GM12878 (cell line): Measurements from ENCODE around the gene PRX. TPM values are rescaled to one million over a fixed set of nuclear protein-coding genes. Genes with fewer than 3 reads are reported as not detected.
A peak's percentile ranks its signal among the peaks of the same experiment; 100 is the strongest.

ENCODE experiments used
- ATAC-seq: fragments of 200-7000 bp; cut with Tn5 transposase; 3 replicates; pipeline ENCODE4 v1.9.1; 2020; ENCODE audit warnings: mild to moderate bottlenecking, moderate library complexity
- BruUV-seq: library from RNA; stranded (reverse); fragments of 400-500 nt; replicated peaks from 2 replicates; lab custom pipeline; 2021; lab: Mats Ljungman, UMichigan
- CTCF ChIA-PET: fragments of 300-600 bp; sonication (Branson Sonifier 250); formaldehyde crosslinking; extraction: SDS; loops from one replicate; lab custom pipeline; 2021; ENCODE audit warnings: inconsistent platforms; lab: Yijun Ruan, JAX
- POLR2A ChIA-PET: fragments of 350-600 bp; formaldehyde crosslinking; extraction: SDS; loops from one replicate; lab custom pipeline; 2021; ENCODE audit warnings: inconsistent platforms; lab: Charles Lee
- RAD21 ChIA-PET: fragments of 300-600 bp; sonication (Branson Sonifier 250); formaldehyde crosslinking; loops from one replicate; lab custom pipeline; 2023; ENCODE audit warnings: antibody characterized with exemption; ENCODE audit not compliant: unreplicated experiment; lab: Charles Lee
- SMC1A ChIA-PET: fragments of 300-600 bp; sonication (Branson Sonifier 250); formaldehyde crosslinking; loops from one replicate; lab custom pipeline; 2023; ENCODE audit not compliant: unreplicated experiment, uncharacterized antibody; lab: Charles Lee
- DNase-seq: peaks from one replicate; pipeline ENCODE4 v3.0.0-alpha.2; 2011; ENCODE audit warnings: low read depth, low spot score
- FAIRE-seq: peaks from 3 replicates; lab custom pipeline; 2011; peaks lifted over from hg19 to GRCh38; lab: Jason Lieb, UNC
- H2AFZ ChIP-seq: 2 replicates; pipeline ENCODE4 v1.6.0; 2011; ENCODE audit warnings: low read depth, low read length, control low read depth; ENCODE audit not compliant: control insufficient read depth
- H3K27ac ChIP-seq: 2 replicates; pipeline ENCODE4 v1.5.1; 2011; ENCODE audit warnings: control low read depth; ENCODE audit not compliant: control insufficient read depth, insufficient read depth
- H3K27me3 ChIP-seq, 2 experiments: replicated peaks in 1 of 2; 2 replicates each; pipeline versions ENCODE4 v1.6.0 to v1.6.1; 2011; ENCODE audit warnings: low read length in 1 of 2; ENCODE audit not compliant: control insufficient read depth in 2 of 2, insufficient read depth in 2 of 2
- H3K36me3 ChIP-seq, 2 experiments: 2 replicates each; pipeline ENCODE4 v1.5.1; 2011; ENCODE audit warnings: low read length in 1 of 2; ENCODE audit not compliant: control insufficient read depth in 2 of 2, insufficient read depth in 2 of 2
- H3K4me1 ChIP-seq: 2 replicates; pipeline ENCODE4 v1.6.1; 2011; ENCODE audit warnings: mild to moderate bottlenecking, low read length, moderate library complexity, mixed read lengths; ENCODE audit not compliant: control insufficient read depth, insufficient read depth
- H3K4me2 ChIP-seq: 2 replicates; pipeline ENCODE4 v1.6.0; 2011; ENCODE audit warnings: control low read depth; ENCODE audit not compliant: control insufficient read depth, insufficient read depth
- H3K4me3 ChIP-seq: fragments of 200-600 bp; sonication (generic); 2 replicates; pipeline ENCODE4 v1.5.1; 2016
- H3K79me2 ChIP-seq: 2 replicates; pipeline ENCODE4 v1.6.0; 2011; ENCODE audit warnings: low read length; ENCODE audit not compliant: control insufficient read depth, insufficient read depth
- H3K9ac ChIP-seq: 2 replicates; pipeline ENCODE4 v1.8.0; 2011; ENCODE audit warnings: low read length, control low read depth, mixed read lengths; ENCODE audit not compliant: control insufficient read depth, insufficient read depth
- H3K9me3 ChIP-seq: replicated peaks from 3 replicates; pipeline ENCODE4 v1.5.1; 2011; ENCODE audit warnings: mild to moderate bottlenecking, low read length; ENCODE audit not compliant: control insufficient read depth, insufficient read depth
- H4K20me1 ChIP-seq: 2 replicates; pipeline ENCODE4 v1.6.0; 2011; ENCODE audit not compliant: control insufficient read depth, insufficient read depth
- ATF7 ChIP-seq: fragments of 450-650 bp; IDR thresholded peaks from 2 replicates; pipeline ENCODE4 v1.6.1; 2016; ENCODE audit warnings: low read depth, mild to moderate bottlenecking
- CREM ChIP-seq: IDR thresholded peaks from 2 replicates; pipeline ENCODE4 v1.6.1; 2014; ENCODE audit warnings: antibody characterized with exemption, low read depth
- MLLT1 ChIP-seq: fragments of 450-650 bp; IDR thresholded peaks from 2 replicates; pipeline ENCODE4 v1.6.1; 2016; ENCODE audit warnings: mild to moderate bottlenecking
- MTA2 ChIP-seq: fragments of 450-650 bp; IDR thresholded peaks from 2 replicates; pipeline ENCODE4 v1.6.1; 2016; ENCODE audit warnings: low read depth, mild to moderate bottlenecking, moderate library complexity
- WGBS: methylation state at CpG from one replicate; pipeline ENCODE4 v1.1.6; 2016; ENCODE audit warnings: low lambda C conversion rate; ENCODE audit not compliant: insufficient replicate concordance, insufficient coverage; ENCODE audit errors: missing lambda C conversion rate; 5-methylcytosine and 5-hydroxymethylcytosine counted together
- in situ Hi-C: fragments of 300-500 bp; cut with MboI; formaldehyde crosslinking; loops from 9 replicates; pipeline ENCODE4 v1.14.3; 2018; ENCODE audit warnings: mixed read lengths
- intact Hi-C: fragments of 100-400 bp; cut with micrococcal nuclease; formaldehyde crosslinking; loops from one replicate; pipeline ENCODE4 v1.14.2; 2022; ENCODE audit not compliant: unreplicated experiment
- polyA plus RNA-seq, 11 experiments: library from polyadenylated mRNA; depleted of rRNA in 4 of 11; unstranded in 6 of 11; stranded (reverse) in 5 of 11; fragments of >200 nt; fragmentation: Nextera tagmentation in 4 of 11; fragmentation: Illumina TruSeq in 1 of 11; extraction: Ambion mirVana in 4 of 11; extraction: Trizol in 1 of 11; gene quantifications; 1 replicate in 1 of 11; 2 replicates in 10 of 11; pipeline versions ENCODE4 v1.2.1 to v1.2.3, GENCODE V29; 2011 to 2016; ENCODE audit warnings: inconsistent platforms in 2 of 11, missing spikeins in 2 of 11, low read depth in 1 of 11
- total RNA-seq, 4 experiments: library from RNA; depleted of rRNA in 3 of 4; stranded (reverse); fragments of >200 nt in 3 of 4; fragmentation: Illumina TruSeq in 1 of 4; extraction: Trizol in 1 of 4; gene quantifications; 2 replicates each; pipeline versions ENCODE4 v1.2.1 to v1.2.3, GENCODE V29; 2013 to 2021
- TF ChIP-seq, protein P1 (sequence below): IDR thresholded peaks from 2 replicates; pipeline ENCODE4 v1.6.1; 2011; ENCODE audit warnings: low read depth, mild to moderate bottlenecking, low read length, moderate library complexity, borderline replicate concordance; ENCODE audit errors: extremely low read depth

PRX gene
- total and polyA plus RNA-seq, 10 of the 15 experiments (the other 5 are each of a cell fraction or from before 2014, with no cell fraction given) = 0.02 to 1.4 (median 0.54) TPM; not detected in 1

GRCh38 chr19:40348961-40349507 is 64.1 kb downstream of the PRX start:
- CTCF ChIA-PET = interaction anchor here (1.0 to 1.8 kb wide), 4 partner anchors 63 to 255 kb away, joined by 3 to 6 read pairs (median 3); no protein-coding TSS in a partner anchor

More at GRCh38 chr19:40348961-40349507, 64.1 kb downstream of the PRX start:
- POLR2A ChIA-PET = interaction anchor here (0.6 to 1.5 kb wide), 7 partner anchors 72 to 429 kb away, joined by 3 to 8 read pairs (median 5); partner anchors contain the start of genes RAB4B, SERTAD1 and SERTAD3
- H3K27ac ChIP-seq = peak overlapping the region; percentile 30
- no peak for DNase-seq
- peak overlapping the region; percentile 63 for H3K9ac ChIP-seq
- in situ Hi-C loops = no loop called here
- H3K4me2 ChIP-seq = peak overlapping the region; percentile 67
- H3K36me3 ChIP-seq = no peaks in the 10 kb centered on the region
- H3K9me3 ChIP-seq = no peaks in the 10 kb centered on the region
- no peak for ATAC-seq
- RAD21 ChIA-PET = interaction anchor here (0.7 to 2.2 kb wide), 8 partner anchors 10 to 116 kb away, joined by 3 to 8 read pairs (median 4); partner anchors contain the start of gene BLVRB
- no peak for FAIRE-seq
- peaks cover 23% of the 10 kb centered on the region for H3K79me2 ChIP-seq
- no peaks in the 10 kb centered on the region for H4K20me1 ChIP-seq
- H3K27me3 ChIP-seq = no peaks in the 10 kb centered on the region
- TSS peak; percentile 85 for BruUV-seq
- SMC1A ChIA-PET = interaction anchor here (0.7 to 1.0 kb wide), 2 partner anchors 72 to 115 kb away, joined by 3 to 5 read pairs; no protein-coding TSS in a partner anchor
- 10% methylated on average over 17 of the region's 17 CpGs for WGBS
- peak overlapping the region; percentile 85 for H3K4me3 ChIP-seq
- intact Hi-C loops = no loop called here
- peaks cover 7% of the 10 kb centered on the region; the same call in 1 of the 2 replicates for H3K4me1 ChIP-seq
- TF ChIP-seq ATF7 (peak; percentile 90), MLLT1 (0 out of 2 replicates have a peak, but pooled peaks have one; percentile 72), MTA2 (peak; percentile 12; the same call in 1 of the 2 replicates), CREM (0 out of 2 replicates have a peak, but pooled peaks have one; percentile 50)
- TF ChIP-seq, protein P1, sequence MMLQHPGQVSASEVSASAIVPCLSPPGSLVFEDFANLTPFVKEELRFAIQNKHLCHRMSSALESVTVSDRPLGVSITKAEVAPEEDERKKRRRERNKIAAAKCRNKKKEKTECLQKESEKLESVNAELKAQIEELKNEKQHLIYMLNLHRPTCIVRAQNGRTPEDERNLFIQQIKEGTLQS = no peak
- TF ChIP-seq, all 136 proteins: peak for 4
- peak overlapping the region; percentile 75 for H2AFZ ChIP-seq
